Neural cell (in vitro differentiated cells): ENCODE measurements around the gene TMEM131L.

ENCODE experiments used
- EP300 ChIP-seq: fragments of 450-650 bp; conservative IDR thresholded peaks from 2 replicates; pipeline ENCODE4 v1.6.1; 2014; ENCODE audit warnings: antibody characterized with exemption, mild to moderate bottlenecking, moderate library complexity; ENCODE audit not compliant: poor library complexity, severe bottlenecking
- MXI1 ChIP-seq: fragments of 450-650 bp; conservative IDR thresholded peaks from 2 replicates; pipeline ENCODE4 v1.6.1; 2014; ENCODE audit warnings: antibody characterized with exemption, mild to moderate bottlenecking; ENCODE audit not compliant: poor library complexity, severe bottlenecking
- RAD21 ChIP-seq: fragments of 450-650 bp; conservative IDR thresholded peaks from 2 replicates; pipeline ENCODE4 v1.6.1; 2014; ENCODE audit warnings: antibody characterized with exemption, mild to moderate bottlenecking, moderate library complexity
- TAF1 ChIP-seq: IDR thresholded peaks from 2 replicates; pipeline ENCODE4 v1.6.1; 2012; ENCODE audit warnings: low read depth
- TF ChIP-seq, protein P1 (sequence below): IDR thresholded peaks from 2 replicates; pipeline ENCODE4 v1.6.1; 2012; ENCODE audit warnings: borderline replicate concordance
- TF ChIP-seq, protein P2 (sequence below): fragments of 450-650 bp; IDR thresholded peaks from 2 replicates; pipeline ENCODE4 v1.5.1; 2014; ENCODE audit warnings: antibody characterized with exemption, mild to moderate bottlenecking, moderate library complexity; ENCODE audit not compliant: poor library complexity, severe bottlenecking

DNA sequence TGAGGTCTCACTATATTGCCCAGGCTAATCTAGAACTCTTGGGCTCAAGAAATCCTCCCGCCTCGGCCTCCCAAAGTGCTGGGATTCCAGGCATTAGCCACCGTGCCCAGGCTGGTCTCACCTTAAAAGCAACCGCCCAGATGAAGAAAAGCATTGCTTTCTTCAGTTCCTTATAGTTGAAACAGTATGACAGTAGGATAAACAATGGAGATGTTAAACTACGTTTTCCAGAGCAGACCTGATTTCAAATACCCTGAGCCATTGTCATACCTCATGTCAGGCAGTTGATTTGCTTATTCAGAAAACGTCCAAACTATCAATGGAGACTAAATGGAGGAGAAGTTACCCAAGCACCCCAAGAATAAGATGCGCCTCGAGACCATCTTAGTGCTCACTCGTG lies 26.3 kb upstream of the TMEM131L start:
- TF ChIP-seq, protein P1, sequence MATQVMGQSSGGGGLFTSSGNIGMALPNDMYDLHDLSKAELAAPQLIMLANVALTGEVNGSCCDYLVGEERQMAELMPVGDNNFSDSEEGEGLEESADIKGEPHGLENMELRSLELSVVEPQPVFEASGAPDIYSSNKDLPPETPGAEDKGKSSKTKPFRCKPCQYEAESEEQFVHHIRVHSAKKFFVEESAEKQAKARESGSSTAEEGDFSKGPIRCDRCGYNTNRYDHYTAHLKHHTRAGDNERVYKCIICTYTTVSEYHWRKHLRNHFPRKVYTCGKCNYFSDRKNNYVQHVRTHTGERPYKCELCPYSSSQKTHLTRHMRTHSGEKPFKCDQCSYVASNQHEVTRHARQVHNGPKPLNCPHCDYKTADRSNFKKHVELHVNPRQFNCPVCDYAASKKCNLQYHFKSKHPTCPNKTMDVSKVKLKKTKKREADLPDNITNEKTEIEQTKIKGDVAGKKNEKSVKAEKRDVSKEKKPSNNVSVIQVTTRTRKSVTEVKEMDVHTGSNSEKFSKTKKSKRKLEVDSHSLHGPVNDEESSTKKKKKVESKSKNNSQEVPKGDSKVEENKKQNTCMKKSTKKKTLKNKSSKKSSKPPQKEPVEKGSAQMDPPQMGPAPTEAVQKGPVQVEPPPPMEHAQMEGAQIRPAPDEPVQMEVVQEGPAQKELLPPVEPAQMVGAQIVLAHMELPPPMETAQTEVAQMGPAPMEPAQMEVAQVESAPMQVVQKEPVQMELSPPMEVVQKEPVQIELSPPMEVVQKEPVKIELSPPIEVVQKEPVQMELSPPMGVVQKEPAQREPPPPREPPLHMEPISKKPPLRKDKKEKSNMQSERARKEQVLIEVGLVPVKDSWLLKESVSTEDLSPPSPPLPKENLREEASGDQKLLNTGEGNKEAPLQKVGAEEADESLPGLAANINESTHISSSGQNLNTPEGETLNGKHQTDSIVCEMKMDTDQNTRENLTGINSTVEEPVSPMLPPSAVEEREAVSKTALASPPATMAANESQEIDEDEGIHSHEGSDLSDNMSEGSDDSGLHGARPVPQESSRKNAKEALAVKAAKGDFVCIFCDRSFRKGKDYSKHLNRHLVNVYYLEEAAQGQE: no peak
- TF ChIP-seq, protein P2, sequence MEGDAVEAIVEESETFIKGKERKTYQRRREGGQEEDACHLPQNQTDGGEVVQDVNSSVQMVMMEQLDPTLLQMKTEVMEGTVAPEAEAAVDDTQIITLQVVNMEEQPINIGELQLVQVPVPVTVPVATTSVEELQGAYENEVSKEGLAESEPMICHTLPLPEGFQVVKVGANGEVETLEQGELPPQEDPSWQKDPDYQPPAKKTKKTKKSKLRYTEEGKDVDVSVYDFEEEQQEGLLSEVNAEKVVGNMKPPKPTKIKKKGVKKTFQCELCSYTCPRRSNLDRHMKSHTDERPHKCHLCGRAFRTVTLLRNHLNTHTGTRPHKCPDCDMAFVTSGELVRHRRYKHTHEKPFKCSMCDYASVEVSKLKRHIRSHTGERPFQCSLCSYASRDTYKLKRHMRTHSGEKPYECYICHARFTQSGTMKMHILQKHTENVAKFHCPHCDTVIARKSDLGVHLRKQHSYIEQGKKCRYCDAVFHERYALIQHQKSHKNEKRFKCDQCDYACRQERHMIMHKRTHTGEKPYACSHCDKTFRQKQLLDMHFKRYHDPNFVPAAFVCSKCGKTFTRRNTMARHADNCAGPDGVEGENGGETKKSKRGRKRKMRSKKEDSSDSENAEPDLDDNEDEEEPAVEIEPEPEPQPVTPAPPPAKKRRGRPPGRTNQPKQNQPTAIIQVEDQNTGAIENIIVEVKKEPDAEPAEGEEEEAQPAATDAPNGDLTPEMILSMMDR: no peak
- TF ChIP-seq MXI1 (no peak), EP300 (no peak), TAF1 (no peak), RAD21 (no peak)
